GM18861 (cell line): Measurements from ENCODE around the gene ITK.
"Not testable (repeated sequence)": the region's sequence is repeated elsewhere in the genome, so short reads cannot be mapped to it uniquely, and the experiment has no call there.

ENCODE experiments used
- ATAC-seq: cut with Tn5 transposase; IDR thresholded peaks from one replicate; pipeline ENCODE4 v1.9.1; 2021; ENCODE audit not compliant: unreplicated experiment

Gene ITK

DNA sequence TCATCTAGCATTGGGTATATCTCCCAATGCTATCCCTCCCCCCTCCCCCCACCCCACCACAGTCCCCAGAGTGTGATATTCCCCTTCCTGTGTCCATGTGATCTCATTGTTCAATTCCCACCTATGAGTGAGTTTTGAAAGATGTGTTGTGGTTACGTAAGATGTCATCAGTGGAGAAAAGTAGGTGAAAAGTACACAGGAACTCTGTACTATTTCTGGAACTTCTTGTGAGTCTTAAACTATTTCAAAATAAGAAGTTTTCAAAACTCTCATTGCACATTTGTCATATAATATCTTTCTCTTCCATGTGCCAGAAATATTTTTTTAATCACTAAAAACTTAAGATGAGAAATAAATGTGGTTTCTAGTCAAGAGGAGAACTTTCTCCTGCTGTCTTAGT lies 30.0 kb downstream of the ITK start:
- not testable (repeated sequence) for ATAC-seq

DNA sequence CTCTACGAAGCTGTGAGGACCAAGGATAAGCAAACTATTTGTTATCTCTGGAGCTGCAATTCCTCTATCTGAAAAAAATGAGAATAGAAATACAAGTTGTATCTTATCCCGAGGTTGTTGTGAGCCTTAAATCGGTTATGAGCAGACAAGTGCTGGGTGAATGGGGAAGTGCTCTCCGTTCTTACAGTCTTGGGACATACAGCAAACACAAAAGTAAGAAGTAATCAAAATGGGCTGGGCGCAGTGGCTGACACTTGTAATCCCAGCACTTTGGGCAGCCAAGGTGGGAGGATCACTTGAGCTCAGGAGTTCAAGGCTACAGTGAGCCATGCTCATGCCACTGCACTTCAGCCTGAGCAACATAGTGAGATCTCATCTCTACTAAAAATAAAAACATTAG lies 31.7 kb downstream of the ITK start:
- ATAC-seq: no peak

- no peak for ATAC-seq
Observed at GRCh38 chr5:157213527-157214243, 33.0 kb downstream of the ITK start.

- ATAC-seq: peak; percentile 50
Observed at GRCh38 chr5:157214415-157214814, 33.8 kb downstream of the ITK start.

GRCh38 chr5:157214861-157215513 lies 34.3 kb downstream of the ITK start:
- peak; percentile 45 for ATAC-seq

- no peak for ATAC-seq
Observed at GRCh38 chr5:157215514-157216167, 35.0 kb downstream of the ITK start.

GRCh38 chr5:157216391-157217142 lies 35.9 kb downstream of the ITK start:
- no peak for ATAC-seq

GRCh38 chr5:157217289-157218024 lies 36.8 kb downstream of the ITK start:
- no peak for ATAC-seq

GRCh38 chr5:157219491-157220271 lies 39.0 kb downstream of the ITK start:
- ATAC-seq: peak; percentile 47

GRCh38 chr5:157221959-157222358 lies 41.3 kb downstream of the ITK start:
- ATAC-seq: no peak

GRCh38 chr5:157222506-157223230 lies 42.0 kb downstream of the ITK start:
- ATAC-seq: no peak

DNA sequence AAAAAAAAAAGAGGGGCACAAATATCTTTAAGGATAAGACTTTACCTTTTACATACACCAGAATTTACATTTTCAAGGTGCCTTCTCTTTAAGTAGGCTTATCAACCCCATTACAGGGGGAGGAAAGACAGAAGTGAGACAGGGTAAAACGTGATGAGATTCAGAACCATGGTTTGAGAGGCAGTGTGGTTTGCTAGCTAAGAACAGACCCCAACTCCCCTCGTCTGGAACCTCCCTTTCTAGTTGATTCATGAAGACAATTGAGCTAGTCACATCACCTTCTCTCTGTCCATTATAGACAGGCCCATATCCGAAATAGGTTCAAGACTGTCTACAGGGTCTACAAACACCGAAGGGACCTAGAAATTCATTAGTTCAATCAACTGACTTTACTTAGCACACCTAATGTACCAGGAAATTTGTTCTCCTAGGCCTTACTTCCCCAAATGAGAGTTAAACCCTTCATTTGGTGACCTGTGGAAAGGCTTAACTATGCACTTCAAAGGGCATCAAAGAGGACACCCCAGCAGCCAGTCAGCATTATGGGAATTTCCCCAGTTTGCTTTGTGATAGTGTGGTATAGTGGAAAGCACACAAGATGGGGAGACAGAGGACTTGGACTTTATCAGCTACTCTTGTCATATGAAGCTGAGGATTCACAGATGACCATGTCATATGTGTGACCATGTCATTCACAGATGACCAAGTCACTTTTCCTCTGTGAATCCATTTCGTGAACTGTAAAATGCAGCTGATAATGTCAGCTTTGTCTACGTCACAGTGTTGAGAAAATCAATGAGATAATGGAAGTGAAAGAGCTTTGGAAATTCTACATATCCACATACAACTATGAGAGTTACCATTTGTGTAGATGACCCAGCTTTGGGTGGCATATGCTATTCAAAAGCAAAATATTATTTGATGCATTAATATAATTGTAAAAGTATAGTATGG lies 45.1 kb downstream of the ITK start:
- no peak for ATAC-seq

DNA sequence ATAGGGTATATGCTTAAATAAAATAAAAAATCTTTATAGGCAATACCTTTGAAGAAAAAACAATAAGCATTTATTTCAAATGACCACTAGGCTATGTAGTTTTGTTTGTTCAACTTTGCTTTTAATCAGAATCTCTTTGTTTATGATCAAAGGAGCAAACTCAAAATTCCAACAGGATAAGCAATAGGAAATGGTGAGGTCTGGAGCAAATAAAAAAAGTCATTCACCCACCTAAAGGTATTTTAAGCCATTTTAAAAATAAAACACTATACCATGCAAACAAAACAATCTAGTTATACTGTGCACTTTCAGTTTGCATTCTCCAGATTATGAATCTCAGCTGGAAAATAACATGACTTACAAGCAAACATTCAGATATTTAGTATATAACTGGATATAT lies 50.0 kb downstream of the ITK start:
- no peak for ATAC-seq

DNA sequence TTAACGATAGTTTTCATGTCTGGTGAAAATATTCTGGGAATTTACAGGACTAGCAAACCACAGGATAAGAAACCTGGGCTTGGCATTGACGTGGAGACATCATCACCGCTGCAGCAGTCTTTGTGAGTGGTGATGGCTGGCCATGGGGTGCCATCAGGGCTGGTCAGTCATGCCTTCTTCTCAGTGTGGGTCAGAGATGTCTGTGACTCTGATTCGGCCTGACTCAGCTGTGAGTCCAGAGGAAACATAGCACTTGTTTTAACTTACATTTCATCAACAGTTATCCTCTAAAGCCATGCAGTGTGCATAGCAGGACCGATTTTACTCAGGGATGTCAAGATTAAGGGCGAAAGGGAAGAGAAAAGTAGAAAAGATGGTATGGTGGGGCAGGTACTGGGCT lies 52.1 kb downstream of the ITK start:
- no peak for ATAC-seq

- ATAC-seq: no peak
Observed at GRCh38 chr5:157233515-157233914, 52.9 kb downstream of the ITK start.

- ATAC-seq: no peak
Observed at GRCh38 chr5:157236423-157236822, 55.8 kb downstream of the ITK start.

DNA sequence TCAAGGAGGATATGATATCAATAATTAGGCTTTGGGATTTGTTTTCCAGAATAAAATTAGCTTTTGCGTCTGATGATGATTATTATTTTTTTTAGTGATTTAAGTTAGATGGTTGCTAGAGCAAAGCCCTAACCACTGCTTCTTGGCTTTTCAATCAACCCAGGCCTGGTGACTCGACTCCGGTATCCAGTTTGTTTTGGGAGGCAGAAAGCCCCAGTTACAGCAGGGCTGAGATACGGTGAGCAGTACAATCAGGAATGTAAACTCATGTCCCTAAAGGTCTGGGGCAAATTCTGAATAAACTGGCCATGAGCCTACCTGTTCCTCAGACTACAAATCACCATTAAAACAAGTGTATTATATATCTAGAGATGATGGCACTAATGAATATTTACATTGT lies 60.8 kb downstream of the ITK start:
- no peak for ATAC-seq

DNA sequence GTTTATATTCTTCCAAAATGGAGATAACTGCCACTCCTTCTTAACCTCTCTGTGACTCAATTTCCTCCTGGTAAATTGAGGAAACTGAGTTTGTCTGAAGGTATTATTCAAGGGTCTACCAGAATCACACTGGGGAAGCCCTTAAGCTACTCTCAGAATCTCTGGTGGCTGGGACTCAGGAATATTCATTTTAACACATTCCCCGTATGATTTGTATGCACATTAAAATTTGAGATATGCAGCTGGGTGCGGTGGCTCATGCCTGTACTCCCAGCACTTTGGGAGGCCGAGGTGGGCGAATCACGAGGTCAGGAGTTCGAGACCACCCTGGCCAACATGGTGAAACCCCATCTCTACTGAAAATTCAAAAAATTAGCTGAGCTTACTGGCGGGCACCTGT lies 64.1 kb downstream of the ITK start:
- not testable (repeated sequence) for ATAC-seq
